Endothelial cell of umbilical vein (primary cell): ENCODE data around the gene PRLR.

Source experiments
- POLR2A ChIP-seq: IDR thresholded peaks from 2 replicates; pipeline ENCODE4 v1.6.1; 2012; ENCODE audit warnings: low read depth, mild to moderate bottlenecking, control low read depth, low read length
- TF ChIP-seq, protein P1 (sequence below): IDR thresholded peaks from 2 replicates; pipeline ENCODE4 v1.6.1; 2011; ENCODE audit not compliant: insufficient read depth, insufficient read length

GRCh38 chr5:35115920-35116319 lies 114.4 kb downstream of the PRLR start:
- TF ChIP-seq, protein P1, sequence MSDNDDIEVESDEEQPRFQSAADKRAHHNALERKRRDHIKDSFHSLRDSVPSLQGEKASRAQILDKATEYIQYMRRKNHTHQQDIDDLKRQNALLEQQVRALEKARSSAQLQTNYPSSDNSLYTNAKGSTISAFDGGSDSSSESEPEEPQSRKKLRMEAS = no peak
- TF ChIP-seq POLR2A = no peak
